ENCODE results near the gene KIAA2012.
"Not testable (repeated sequence)": the region's sequence is repeated elsewhere in the genome, so short reads cannot be mapped to it uniquely, and the experiment has no call there.

The KIAA2012 gene

DNA sequence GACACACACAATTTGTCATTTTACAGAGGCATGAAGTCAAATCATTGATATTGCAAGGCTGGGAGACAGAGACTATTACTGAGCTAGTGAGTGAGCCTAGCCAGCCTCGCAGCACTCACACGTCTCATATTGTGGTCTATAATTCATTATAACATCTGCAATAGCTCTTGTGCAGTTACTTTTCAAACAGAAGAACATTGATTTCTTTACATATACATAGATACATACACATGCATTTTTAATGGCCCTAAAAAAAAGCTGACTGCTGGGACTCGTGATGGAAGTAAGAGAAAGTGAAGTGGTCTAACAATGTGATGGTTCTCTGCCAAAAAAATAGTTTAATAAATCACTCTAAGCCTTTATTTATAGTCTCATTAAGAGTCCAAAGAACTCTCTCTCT is 56.8 kb downstream of the KIAA2012 start:
- POLR2A ChIA-PET, result no interaction called here
- no peak for DNase-seq (ENCODE audit: extremely low spot score)
- CTCF ChIA-PET, result no interaction called here
- TF ChIP-seq, protein P1, sequence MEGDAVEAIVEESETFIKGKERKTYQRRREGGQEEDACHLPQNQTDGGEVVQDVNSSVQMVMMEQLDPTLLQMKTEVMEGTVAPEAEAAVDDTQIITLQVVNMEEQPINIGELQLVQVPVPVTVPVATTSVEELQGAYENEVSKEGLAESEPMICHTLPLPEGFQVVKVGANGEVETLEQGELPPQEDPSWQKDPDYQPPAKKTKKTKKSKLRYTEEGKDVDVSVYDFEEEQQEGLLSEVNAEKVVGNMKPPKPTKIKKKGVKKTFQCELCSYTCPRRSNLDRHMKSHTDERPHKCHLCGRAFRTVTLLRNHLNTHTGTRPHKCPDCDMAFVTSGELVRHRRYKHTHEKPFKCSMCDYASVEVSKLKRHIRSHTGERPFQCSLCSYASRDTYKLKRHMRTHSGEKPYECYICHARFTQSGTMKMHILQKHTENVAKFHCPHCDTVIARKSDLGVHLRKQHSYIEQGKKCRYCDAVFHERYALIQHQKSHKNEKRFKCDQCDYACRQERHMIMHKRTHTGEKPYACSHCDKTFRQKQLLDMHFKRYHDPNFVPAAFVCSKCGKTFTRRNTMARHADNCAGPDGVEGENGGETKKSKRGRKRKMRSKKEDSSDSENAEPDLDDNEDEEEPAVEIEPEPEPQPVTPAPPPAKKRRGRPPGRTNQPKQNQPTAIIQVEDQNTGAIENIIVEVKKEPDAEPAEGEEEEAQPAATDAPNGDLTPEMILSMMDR (IDR thresholded peaks at IDR 0.05; ENCODE audit: control extremely low read depth, extremely low read depth, low read depth, missing control alignments), result no peak

DNA sequence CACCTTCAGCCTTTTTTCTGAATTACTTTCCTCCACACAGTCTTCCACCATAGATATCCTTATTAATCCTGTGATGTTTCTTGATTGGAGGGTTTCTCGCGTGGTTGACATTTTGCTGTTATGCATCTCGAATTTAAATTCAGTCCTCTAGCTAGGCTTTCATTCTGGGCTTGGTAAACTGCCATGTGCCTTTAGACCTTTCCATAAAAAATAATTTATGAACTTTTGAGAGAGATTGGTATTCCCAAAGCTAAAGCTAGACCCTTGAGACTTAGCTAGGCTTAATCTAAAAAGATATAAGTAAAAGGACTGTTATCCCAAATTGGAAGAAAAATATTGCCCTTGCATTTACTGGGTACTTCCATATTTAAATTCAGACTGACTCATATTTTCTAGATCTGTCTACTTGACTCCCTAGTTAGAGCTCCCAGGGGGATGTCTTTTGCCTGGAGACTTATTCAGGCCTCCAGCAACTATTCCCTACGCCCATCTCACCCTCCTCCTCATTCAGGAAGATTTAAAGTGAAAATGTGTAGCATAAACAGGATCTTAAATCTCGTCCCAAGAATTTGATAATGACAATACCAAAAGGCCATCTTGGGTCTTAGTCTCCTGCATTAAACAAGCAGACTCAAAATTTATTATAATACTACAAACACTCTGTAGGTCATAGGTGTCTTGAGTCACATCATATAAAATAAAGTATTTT is 60.3 kb downstream of the KIAA2012 start:
- ChIA-PET POLR2A (no interaction called here), CTCF (interaction anchor here (1.0 to 1.2 kb wide), 2 partner anchors 10 to 14 kb away, joined by 3 to 4 read pairs; no protein-coding TSS in a partner anchor)
- TF ChIP-seq, protein P1 (IDR thresholded peaks at IDR 0.05; ENCODE audit: control extremely low read depth, extremely low read depth, low read depth, missing control alignments), result no peak
- DNase-seq (ENCODE audit: extremely low spot score), result no peak

DNA sequence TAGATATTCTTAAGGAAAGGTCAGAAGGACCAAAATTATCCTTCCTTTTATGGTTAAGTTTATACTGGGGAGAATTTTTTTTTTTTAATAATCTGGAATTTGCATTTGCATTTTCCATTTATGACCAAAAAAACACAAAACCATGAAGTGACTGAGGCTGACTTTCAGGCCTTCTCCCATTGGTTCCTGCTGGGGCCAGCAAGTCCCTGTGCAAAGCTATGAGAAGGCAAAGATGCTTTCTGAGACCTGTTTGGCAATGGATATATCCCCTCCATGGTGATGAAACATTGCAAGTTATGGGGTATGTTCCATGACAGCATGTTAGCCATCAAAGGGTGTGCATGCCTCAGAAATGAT is 60.8 kb downstream of the KIAA2012 start:
- DNase-seq (ENCODE audit: extremely low spot score), result no peak
- POLR2A ChIA-PET, result no interaction called here
- CTCF ChIA-PET, result interaction anchor here (1.0 to 1.2 kb wide), 2 partner anchors 10 to 15 kb away, joined by 3 to 4 read pairs; no protein-coding TSS in a partner anchor
- TF ChIP-seq, protein P1 (IDR thresholded peaks at IDR 0.05; ENCODE audit: control extremely low read depth, extremely low read depth, low read depth, missing control alignments), result no peak

DNA sequence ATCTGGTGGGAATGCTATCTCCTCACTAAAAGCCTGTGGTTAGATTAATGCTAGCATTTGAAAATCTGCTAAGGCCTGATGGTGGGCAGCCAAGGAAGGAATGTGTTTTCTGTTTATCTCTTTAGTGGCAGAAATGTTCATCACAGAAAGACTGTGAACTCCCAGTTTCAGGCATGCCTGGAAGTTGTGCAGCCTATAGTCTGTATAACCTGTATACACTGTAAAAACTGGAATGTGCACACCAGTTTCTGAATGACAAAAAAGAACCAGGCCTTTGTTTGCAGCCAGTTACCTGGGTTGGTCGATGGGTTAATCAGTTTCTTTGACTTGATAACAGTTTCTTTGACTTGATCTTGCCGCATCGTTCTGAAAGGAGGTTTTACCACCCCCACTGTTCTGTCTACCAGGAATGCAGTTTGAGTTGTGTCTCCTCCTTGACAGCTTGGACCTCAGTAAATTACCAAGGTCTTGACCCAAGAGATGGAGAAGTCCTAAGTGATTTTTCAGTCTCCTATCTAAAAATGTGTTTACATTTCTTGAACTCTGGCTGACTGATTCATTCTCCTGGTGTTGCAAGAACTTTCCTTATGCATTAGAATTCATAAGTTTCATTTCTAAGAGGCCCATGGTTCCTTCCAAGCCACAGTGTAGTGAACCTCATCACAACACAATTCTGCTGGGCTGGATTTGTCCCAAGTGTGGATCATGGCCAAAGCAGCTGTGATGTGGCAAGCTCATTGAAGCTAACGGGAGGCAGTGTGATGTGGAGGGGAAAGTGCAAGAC is 62.2 kb downstream of the KIAA2012 start:
- TF ChIP-seq, protein P1 (IDR thresholded peaks at IDR 0.05; ENCODE audit: control extremely low read depth, extremely low read depth, low read depth, missing control alignments), result no peak
- POLR2A ChIA-PET, result no interaction called here
- CTCF ChIA-PET, result interaction anchor here (1.1 kb wide), 1 partner anchor 33 kb away, joined by 3 read pairs; no protein-coding TSS in a partner anchor
- DNase-seq (ENCODE audit: extremely low spot score), result no peak

DNA sequence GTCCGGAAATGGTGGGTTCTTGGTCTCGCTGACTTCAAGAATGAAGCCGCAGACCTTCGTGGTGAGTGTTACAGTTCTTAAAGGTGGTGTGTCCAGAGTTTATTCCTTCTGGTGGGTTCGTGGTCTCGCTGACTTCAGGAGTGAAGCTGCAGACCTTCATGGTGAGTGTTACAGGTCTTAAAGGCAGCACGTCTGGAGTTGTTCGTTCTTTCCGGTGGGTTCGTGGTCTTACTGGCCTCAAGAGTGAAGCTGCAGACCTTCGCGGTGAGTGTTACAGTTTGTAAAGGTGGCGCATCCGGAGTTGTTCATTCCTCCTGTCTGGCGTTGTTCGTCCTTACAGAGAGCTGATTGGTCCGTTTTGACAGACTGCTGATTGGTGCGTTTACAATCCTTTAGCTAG is 63.0 kb downstream of the KIAA2012 start:
- DNase-seq (ENCODE audit: extremely low spot score); POLR2A ChIA-PET: not testable (repeated sequence)
- CTCF ChIA-PET, result interaction anchor here (1.1 kb wide), 1 partner anchor 33 kb away, joined by 3 read pairs; no protein-coding TSS in a partner anchor

DNA sequence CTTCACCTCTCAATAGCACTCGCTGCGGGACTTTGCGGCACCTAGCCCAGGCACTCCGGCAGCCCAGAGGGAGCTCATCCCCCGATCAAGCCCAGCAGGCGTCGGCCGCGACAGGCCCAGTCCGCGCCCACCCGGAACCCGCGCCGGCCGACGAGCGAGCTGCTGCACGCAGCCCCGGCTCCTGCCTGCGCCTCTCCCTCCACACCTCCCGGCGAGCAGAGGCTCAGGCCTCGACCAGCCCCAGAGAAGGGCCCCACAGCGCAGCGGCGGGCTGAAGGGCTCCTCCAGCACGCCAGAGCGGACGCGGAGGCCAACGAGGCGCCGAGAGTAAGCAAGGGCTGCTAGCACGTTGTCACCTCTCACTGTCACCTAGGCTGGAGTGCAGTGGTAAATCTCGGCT is 63.5 kb downstream of the KIAA2012 start:
- ChIA-PET CTCF (interaction anchor here (1.1 kb wide), 1 partner anchor 34 kb away, joined by 3 read pairs; no protein-coding TSS in a partner anchor), POLR2A (no interaction called here)
- DNase-seq (ENCODE audit: extremely low spot score), result no peak
- TF ChIP-seq, protein P1 (IDR thresholded peaks at IDR 0.05; ENCODE audit: control extremely low read depth, extremely low read depth, low read depth, missing control alignments), result no peak
